MM.1S (cell line): Measurements from ENCODE around the gene CDS2.

Source experiments
- DNase-seq: peaks from one replicate; pipeline ENCODE4 v3.0.0-alpha.2; 2015
- H2AFZ ChIP-seq: fragments of 300-600 bp; sonication (generic); 2 replicates; pipeline ENCODE4 v1.6.0; 2016; ENCODE audit warnings: antibody characterized with exemption, low read length
- H3F3A ChIP-seq: fragments of 300-600 bp; sonication (generic); 2 replicates; pipeline ENCODE4 v1.6.1; 2016; ENCODE audit warnings: mild to moderate bottlenecking, antibody characterized with exemption, low read length, moderate library complexity, mixed read lengths; ENCODE audit not compliant: insufficient read depth
- H3K27ac ChIP-seq: fragments of 300-600 bp; sonication (generic); 2 replicates; pipeline ENCODE4 v1.5.1; 2016; ENCODE audit warnings: mild to moderate bottlenecking, low read length
- H3K27me3 ChIP-seq: fragments of 300-600 bp; sonication (generic); replicated peaks from 2 replicates; pipeline ENCODE4 v1.6.0; 2016; ENCODE audit warnings: low read length; ENCODE audit not compliant: insufficient read depth
- H3K36me3 ChIP-seq: fragments of 300-600 bp; sonication (generic); replicated peaks from 2 replicates; pipeline ENCODE4 v1.6.1; 2016; ENCODE audit warnings: mild to moderate bottlenecking, low read length, mixed read lengths; ENCODE audit not compliant: insufficient read depth
- H3K4me1 ChIP-seq: fragments of 300-600 bp; sonication (generic); 2 replicates; pipeline ENCODE4 v1.6.1; 2016; ENCODE audit warnings: low read length, mixed read lengths
- H3K4me2 ChIP-seq: fragments of 300-600 bp; sonication (generic); 2 replicates; pipeline ENCODE4 v1.6.0; 2016; ENCODE audit warnings: low read depth, low read length
- H3K4me3 ChIP-seq: fragments of 300-600 bp; sonication (generic); 2 replicates; pipeline ENCODE4 v1.5.1; 2016; ENCODE audit warnings: low read length, mixed read lengths
- H3K79me2 ChIP-seq: fragments of 300-600 bp; sonication (generic); 2 replicates; pipeline ENCODE4 v1.6.1; 2016; ENCODE audit warnings: mixed run types, low read length, mixed read lengths
- H3K9ac ChIP-seq: fragments of 300-600 bp; sonication (generic); 2 replicates; pipeline ENCODE4 v1.6.1; 2016; ENCODE audit warnings: low read length, mixed read lengths
- H3K9me2 ChIP-seq: fragments of 300-600 bp; sonication (generic); replicated peaks from 2 replicates; pipeline ENCODE4 v1.6.1; 2016; ENCODE audit warnings: mild to moderate bottlenecking, low read length, mixed read lengths; ENCODE audit not compliant: insufficient read depth
- H3K9me3 ChIP-seq: fragments of 300-600 bp; sonication (generic); replicated peaks from 2 replicates; pipeline ENCODE4 v1.6.1; 2016; ENCODE audit warnings: mild to moderate bottlenecking, low read length, mixed read lengths; ENCODE audit not compliant: insufficient read depth
- H4K20me1 ChIP-seq: fragments of 300-600 bp; sonication (generic); 2 replicates; pipeline ENCODE4 v1.6.1; 2016; ENCODE audit warnings: mild to moderate bottlenecking, low read length, moderate library complexity, mixed read lengths; ENCODE audit not compliant: insufficient read depth
- EZH2 ChIP-seq: fragments of 300-600 bp; sonication (generic); optimal IDR thresholded peaks from 2 replicates; pipeline ENCODE3; 2017; ENCODE audit warnings: low read depth, mild to moderate bottlenecking, antibody characterized with exemption, low read length, mixed read lengths
- EZH2phosphoT487 ChIP-seq: fragments of 300-600 bp; sonication (generic); IDR thresholded peaks from 2 replicates; pipeline ENCODE4 v1.6.1; 2018; ENCODE audit warnings: antibody characterized with exemption, low read length
- TF ChIP-seq, protein P1 (sequence below): fragments of 300-600 bp; sonication (generic); IDR thresholded peaks from 2 replicates; pipeline ENCODE4 v1.5.1; 2016; ENCODE audit warnings: antibody characterized with exemption, low read length, mixed read lengths

CDS2 gene

DNA sequence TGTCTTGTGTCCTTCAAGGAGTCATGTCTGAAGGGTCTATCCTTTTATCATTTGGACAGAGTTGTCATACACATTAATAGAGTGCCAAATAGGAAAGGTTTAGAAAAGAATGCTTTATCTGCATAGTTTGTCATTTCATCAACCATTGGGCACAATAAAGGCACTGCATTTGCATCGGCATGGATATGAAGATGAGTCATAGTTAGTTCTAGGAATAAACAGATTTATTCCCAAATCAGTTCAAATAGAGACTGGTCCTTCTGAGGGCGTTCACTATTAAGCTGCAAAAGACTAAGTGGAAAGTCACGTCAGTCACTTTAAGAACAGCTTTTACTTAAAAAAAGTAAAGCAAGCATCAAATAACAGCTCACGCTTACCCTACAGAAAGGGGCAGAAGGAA, 90.8 kb downstream of the CDS2 start:
- no peaks in the 10 kb centered on the region for H3K9me2 ChIP-seq

DNA sequence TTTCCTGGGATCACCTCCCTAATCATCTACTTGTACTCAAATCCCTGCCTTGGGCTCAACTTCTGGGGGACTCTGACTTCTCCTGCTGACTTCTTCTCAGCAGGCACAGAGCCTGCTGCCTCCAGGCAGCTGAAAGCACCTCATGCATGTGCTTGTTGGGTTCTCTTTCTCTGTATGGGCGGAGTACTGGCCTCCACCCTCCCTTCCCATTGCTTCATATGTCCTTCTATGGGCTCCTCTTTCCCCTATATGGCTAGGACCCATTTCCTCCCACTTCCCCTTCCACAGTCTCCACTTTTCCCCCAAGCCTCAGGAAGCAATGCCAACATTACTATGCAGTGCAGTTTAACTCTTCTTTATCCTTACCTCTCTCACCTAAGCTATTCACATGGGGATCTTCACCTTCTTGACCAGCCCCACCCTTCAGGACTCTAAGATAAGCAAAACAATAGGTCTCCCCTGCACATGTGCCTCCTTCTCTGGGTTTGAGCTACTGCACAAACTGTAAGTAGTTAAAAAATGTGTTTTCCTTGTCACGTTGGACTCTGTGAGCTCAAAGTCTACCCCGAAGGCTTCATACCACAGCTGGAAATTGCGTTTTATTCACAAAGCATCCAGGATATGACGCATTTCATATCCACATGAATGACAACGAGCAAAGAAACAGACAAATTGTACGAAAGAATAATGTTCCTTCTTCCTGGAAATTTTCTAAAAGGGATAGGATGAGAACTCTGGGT, 93.7 kb downstream of the CDS2 start:
- H3F3A ChIP-seq, result no peaks in the 10 kb centered on the region
- no peaks in the 10 kb centered on the region for H3K9me3 ChIP-seq
- no peak overlapping the region for H3K4me2 ChIP-seq
- H3K36me3 ChIP-seq, result no peaks in the 10 kb centered on the region
- DNase-seq, result no peak
- no peaks in the 10 kb centered on the region for H3K9me2 ChIP-seq
- no peak overlapping the region for H3K4me3 ChIP-seq
- no peaks in the 10 kb centered on the region for H3K4me1 ChIP-seq
- no peak overlapping the region for H2AFZ ChIP-seq
- H4K20me1 ChIP-seq, result no peaks in the 10 kb centered on the region
- no peak overlapping the region for H3K27ac ChIP-seq
- H3K9ac ChIP-seq, result no peak overlapping the region
- H3K79me2 ChIP-seq, result no peaks in the 10 kb centered on the region
- TF ChIP-seq EZH2phosphoT487, result no peak
- no peaks in the 10 kb centered on the region for H3K27me3 ChIP-seq

More for the DNA sequence above, 90.8 kb downstream of the CDS2 start:
- Histone ChIP-seq H3K4me1 (no peaks in the 10 kb centered on the region), H3K9ac (no peak overlapping the region), H4K20me1 (no peaks in the 10 kb centered on the region), H3K4me3 (no peak overlapping the region), H3K27ac (no peak overlapping the region), H3K36me3 (no peaks in the 10 kb centered on the region), H3F3A (no peaks in the 10 kb centered on the region), H3K79me2 (no peaks in the 10 kb centered on the region), H3K9me3 (no peaks in the 10 kb centered on the region), H2AFZ (no peak overlapping the region), H3K27me3 (no peaks in the 10 kb centered on the region), H3K4me2 (no peak overlapping the region)
- no peak for DNase-seq
- no peak for TF ChIP-seq EZH2phosphoT487
- TF ChIP-seq, protein P1, sequence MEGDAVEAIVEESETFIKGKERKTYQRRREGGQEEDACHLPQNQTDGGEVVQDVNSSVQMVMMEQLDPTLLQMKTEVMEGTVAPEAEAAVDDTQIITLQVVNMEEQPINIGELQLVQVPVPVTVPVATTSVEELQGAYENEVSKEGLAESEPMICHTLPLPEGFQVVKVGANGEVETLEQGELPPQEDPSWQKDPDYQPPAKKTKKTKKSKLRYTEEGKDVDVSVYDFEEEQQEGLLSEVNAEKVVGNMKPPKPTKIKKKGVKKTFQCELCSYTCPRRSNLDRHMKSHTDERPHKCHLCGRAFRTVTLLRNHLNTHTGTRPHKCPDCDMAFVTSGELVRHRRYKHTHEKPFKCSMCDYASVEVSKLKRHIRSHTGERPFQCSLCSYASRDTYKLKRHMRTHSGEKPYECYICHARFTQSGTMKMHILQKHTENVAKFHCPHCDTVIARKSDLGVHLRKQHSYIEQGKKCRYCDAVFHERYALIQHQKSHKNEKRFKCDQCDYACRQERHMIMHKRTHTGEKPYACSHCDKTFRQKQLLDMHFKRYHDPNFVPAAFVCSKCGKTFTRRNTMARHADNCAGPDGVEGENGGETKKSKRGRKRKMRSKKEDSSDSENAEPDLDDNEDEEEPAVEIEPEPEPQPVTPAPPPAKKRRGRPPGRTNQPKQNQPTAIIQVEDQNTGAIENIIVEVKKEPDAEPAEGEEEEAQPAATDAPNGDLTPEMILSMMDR, result no peak
- TF ChIP-seq EZH2, result no peak

DNA sequence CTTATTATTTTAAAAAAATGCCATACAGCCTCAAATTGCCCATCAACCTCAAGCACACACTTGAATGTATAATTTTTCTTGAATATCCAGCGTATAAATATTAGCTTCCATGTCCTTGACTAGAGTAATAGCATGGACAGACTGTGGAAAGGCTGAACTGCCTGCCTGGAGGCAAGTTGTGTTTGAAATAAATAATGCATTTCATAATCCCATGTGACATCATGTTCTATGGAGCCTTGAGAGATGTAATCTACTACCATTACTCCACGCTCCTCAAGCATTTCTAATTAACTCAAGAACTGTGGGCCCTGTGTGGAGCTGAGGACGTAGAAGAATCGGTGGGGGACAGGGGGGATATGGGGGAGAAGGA, 94.2 kb downstream of the CDS2 start:
- no peak overlapping the region for H3K4me2 ChIP-seq
- H3K4me1 ChIP-seq, result no peaks in the 10 kb centered on the region
- H4K20me1 ChIP-seq, result no peaks in the 10 kb centered on the region
- no peaks in the 10 kb centered on the region for H3K27me3 ChIP-seq
- H3K79me2 ChIP-seq, result no peaks in the 10 kb centered on the region
- DNase-seq, result no peak
- H3F3A ChIP-seq, result no peaks in the 10 kb centered on the region
- H2AFZ ChIP-seq, result no peak overlapping the region
- no peaks in the 10 kb centered on the region for H3K9me2 ChIP-seq
- no peaks in the 10 kb centered on the region for H3K9me3 ChIP-seq
- no peak overlapping the region for H3K9ac ChIP-seq
- no peak overlapping the region for H3K27ac ChIP-seq
- H3K36me3 ChIP-seq, result no peaks in the 10 kb centered on the region
- H3K4me3 ChIP-seq, result no peak overlapping the region
- TF ChIP-seq EZH2phosphoT487 (no peak), EZH2 (no peak)
- TF ChIP-seq, protein P1, result no peak

DNA sequence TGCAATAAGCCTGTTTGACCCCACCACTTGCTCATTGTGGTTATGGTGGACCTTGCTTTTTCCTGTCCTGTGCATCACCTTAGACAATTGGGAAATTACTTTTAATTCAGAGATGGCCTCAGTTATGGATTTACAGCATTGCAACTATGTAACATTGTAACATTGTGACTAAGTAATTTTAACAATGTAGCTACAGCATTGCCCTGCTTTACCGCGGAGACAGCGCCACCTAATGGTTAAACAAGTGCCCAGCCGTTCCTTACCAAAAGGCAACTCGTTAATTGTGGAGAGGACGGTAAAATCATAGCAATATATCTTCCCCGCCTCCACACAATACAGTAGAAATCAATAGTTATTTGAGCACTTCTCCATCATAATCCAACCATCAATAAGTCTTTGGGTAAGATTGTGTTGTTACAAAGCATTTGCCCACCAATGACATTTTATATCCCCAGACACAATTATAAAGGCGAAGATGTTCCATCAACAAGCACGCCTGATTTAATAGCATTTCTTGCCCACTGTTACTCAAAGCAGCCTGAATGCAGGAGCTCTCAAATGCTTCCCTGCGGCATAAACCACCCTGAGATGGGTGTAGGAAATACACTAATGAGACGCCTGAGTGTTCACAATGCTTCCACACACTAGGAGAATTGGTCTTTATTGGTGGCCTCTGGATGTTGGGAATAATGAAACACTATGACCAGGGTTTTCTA, 96.3 kb downstream of the CDS2 start:
- Histone ChIP-seq H3K27me3 (no peaks in the 10 kb centered on the region), H2AFZ (no peak overlapping the region), H4K20me1 (no peaks in the 10 kb centered on the region), H3K4me3 (no peak overlapping the region), H3K9me3 (no peaks in the 10 kb centered on the region), H3K9me2 (no peaks in the 10 kb centered on the region), H3K9ac (no peak overlapping the region), H3K36me3 (no peaks in the 10 kb centered on the region), H3K27ac (no peak overlapping the region), H3K4me2 (no peak overlapping the region), H3F3A (no peaks in the 10 kb centered on the region), H3K79me2 (no peaks in the 10 kb centered on the region), H3K4me1 (no peaks in the 10 kb centered on the region)
- peak; percentile 56 for DNase-seq
- TF ChIP-seq, protein P1, result peak; percentile 95
- TF ChIP-seq EZH2phosphoT487, result no peak
- TF ChIP-seq EZH2, result no peak
